Measurements from ENCODE around the gene S100A7.
"Not testable (repeated sequence)": the region's sequence is repeated elsewhere in the genome, so short reads cannot be mapped to it uniquely, and the experiment has no call there.

Gene S100A7

DNA sequence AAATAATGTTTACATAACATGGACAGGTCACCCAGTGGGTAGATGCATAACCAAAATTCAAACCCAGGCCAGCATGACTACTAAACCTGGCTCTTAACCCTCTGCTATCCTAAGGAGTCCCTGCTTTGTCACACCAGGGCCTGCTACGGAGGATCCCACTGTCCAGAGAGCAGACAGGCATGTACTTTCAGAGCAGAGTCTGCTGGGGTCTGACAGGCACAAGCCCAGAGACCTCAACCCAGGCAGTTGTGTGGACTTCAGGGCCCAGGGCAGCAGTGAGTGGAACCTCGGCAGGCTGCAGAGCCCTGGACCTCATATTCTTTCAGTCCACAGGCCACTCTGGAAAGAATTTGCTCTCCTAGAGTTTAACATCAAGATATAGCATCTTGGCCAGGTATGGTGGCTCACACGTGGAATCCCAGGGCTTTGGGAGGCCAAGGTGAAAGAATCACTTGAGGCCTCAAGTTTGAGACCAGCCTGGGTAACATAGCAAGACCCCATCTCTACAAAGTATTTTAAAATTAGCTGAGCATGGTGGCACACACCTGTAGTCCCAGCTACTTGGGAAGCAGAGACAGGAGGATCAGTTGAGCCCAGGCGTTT is 16.1 kb upstream of the S100A7 start:
- DNase-seq (ENCODE audit: low read depth in 3 of 3), result no peak

DNA sequence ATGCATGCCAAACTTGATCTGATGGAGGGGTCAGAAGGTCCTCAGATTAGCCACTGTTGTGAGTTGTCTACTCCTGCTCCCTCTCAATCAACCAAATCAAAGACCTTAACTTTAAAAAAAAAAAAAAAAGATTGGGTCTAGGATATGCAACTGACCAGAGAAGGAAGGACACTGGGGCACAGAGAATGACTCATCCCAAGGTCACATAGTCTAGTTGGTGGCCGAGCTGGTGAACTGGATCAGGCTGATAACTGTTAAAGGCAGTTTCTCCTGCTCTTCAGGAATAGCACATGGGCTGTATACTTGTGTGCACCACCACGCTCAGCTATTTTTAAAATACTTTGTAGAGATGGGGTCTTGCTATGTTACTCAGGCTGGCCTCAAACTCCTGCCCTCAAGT is 14.8 kb upstream of the S100A7 start:
- DNase-seq (ENCODE audit: low read depth in 3 of 3), result no peak

DNA sequence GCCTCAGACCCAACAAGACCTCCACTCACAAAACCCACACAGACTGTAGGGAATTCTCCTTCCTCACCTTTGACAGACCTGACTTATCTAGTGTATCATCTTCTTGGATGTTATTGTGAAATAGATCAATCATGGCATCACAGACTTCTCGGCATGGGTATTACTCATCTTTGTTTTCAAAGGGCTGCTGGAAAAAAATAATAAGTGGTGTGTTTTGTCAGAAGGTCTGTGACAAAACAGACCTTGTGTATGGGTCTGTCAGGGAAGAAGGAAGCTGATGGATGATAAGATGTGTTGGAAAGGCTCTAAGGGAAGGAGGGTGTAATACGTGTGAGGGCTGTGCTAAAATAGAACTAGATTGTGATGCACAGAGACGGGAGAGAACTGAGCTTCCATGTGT is 13.9 kb upstream of the S100A7 start:
- no peak for DNase-seq (ENCODE audit: low read depth in 3 of 3)

DNA sequence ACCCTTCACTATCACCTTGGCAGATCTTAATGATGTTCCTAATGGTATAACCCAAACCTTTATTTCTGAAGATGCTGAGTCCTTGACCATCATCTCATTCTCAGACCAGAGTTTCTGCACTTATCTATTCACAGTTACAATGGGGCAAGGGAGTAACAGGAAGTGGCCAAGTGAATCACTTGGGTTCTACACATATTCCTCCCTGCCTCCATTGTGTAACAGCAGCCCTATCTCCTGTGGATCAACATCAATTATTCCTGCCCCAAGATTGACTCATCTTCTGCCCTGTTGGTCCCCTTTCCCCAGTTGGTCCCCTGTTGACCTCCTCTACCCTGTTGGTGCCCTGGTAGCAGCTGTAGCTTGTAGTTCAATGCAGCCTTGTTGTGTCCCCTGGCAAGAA is 10.3 kb upstream of the S100A7 start:
- no peak for DNase-seq (ENCODE audit: low read depth in 3 of 3)

DNA sequence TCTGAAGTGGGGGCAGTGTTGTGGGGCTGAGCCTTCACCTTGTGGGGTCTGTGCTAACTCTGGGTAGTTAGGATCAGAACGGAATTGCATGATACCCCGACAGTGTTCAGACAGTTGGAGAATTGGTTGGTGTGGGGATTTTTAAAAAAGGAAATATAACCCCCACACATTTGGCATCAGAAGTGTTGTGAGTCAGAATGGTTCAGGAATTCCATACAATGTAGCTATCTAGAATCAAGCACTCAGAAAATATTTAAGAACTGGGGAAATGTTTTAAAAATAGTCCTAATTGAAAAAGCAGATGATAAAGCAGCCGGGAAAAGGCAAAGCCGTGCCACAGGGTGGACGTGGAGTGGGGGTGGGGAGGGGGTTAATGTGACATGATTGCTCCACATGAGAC is 6.5 kb upstream of the S100A7 start:
- DNase-seq (ENCODE audit: low read depth in 3 of 3), result no peak

DNA sequence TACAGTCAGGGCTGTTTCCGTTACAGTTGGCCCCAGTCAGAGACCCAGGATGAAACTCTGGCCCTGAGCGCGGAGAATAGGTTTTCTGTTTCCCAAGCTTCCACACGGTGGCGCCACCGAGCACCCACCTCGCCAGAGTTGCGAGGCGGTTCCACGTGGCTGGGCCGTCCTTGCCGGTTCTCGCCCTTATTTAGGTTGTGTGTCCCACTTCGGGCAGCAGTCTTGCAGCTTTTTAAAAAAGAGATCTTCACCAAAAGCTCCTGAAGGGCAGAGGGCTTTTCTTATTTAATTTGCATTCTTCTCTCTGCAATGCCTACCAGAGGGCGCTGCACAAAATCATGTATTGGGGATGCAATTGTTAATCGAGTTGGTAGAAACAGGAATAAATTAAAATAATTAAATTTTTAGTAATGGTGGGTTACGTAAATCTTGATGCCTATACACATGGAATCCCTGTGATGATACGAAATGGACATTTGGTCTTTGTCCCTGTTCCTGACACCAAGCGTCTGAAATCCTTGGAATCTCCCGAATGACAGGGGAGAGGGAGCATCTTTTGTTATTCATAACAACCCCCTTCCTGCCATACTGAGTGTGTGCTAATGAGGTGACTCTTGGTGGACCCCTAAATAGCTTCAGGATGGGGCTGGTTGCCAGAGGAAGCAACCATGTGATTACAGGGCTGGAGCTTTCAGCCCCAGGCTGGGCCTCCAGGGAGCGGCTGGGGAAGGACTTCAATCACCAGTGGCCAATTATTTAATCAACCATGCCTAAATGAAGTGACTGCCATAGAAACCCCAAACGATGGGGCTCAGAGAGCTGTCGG is 5.6 kb upstream of the S100A7 start:
- DNase-seq (ENCODE audit: low read depth in 3 of 3), result peak; percentile 32 to 67 (median 39)

DNA sequence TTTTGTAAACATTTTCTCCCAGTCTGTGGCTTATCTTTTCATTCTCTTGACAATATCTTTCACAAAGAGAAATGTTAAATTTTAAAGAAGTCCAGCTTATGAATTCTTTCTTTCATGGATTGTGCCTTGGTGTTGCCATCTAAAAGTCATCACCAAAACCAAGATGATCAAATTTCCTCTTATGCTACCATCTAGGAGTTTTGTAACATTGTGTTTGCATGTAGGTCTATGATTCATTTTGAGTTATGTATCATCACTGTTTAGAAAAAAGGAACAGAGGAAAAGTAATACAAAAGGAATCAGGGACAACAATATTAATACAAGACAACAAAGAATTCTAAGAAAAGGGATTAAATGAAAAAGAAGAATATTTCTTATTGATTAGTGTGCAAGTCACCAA is 2.3 kb upstream of the S100A7 start:
- not testable (repeated sequence) for DNase-seq (ENCODE audit: low read depth in 3 of 3)

DNA sequence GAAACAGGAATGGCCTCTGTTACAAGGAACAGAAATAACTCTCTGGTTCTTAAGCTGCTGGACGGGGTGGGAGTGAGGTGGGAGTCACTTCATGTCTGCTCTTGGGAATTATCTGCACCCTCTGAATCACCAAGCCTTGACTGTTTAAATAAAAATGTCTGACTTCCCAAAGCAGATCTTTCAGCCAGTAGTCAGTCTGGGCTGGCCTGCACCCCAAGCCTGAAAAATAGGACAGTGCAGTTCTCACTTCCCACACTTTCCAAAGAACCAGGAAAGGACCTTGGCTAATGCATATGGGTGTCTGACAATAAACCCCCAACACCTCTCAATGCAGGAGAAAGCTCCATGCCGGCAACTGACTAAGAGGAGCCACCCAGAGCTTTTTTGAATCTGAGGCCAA is 796 bp downstream of the S100A7 start:
- DNase-seq (ENCODE audit: low read depth in 3 of 3), result no peak

DNA sequence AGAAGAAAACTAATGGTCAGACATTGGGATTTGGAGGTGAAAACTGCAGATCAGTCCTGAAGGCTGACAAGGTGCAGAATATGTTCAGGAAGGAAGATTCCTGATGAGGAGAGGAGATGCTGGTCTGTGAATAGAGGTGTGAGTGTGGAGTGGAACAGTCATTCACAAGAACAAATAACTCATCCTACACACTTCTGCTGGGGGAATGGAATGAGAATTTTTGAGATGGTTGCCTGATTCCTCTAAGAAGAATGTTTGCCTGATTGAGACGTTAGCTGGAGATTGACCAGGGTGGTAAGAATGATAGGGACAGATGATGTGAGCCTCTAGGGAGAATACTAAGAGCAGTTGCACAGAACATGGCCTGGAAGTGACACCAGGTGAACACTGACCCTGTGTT is 4.1 kb downstream of the S100A7 start:
- no peak for DNase-seq (ENCODE audit: low read depth in 3 of 3)

DNA sequence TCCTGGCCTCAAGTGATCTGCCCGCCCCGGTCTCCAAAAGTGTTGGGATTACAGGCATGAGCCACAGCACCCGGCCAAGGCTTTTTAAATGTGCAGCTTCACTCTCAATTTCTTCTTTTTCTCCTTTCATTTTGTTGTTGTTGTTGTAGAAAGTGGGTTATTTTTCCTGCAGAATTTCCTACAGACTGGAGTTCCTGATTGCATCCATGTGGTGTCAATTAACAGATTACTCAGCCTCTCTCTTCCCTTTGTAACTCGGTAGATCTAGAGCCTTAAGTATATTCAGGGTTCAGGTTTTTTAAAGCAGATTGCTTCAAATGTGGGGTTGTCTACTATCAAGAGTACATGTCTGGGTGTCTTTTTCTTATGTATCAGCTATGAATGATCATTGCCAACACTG is 11.6 kb downstream of the S100A7 start:
- not testable (repeated sequence) for DNase-seq (ENCODE audit: low read depth in 3 of 3)

DNA sequence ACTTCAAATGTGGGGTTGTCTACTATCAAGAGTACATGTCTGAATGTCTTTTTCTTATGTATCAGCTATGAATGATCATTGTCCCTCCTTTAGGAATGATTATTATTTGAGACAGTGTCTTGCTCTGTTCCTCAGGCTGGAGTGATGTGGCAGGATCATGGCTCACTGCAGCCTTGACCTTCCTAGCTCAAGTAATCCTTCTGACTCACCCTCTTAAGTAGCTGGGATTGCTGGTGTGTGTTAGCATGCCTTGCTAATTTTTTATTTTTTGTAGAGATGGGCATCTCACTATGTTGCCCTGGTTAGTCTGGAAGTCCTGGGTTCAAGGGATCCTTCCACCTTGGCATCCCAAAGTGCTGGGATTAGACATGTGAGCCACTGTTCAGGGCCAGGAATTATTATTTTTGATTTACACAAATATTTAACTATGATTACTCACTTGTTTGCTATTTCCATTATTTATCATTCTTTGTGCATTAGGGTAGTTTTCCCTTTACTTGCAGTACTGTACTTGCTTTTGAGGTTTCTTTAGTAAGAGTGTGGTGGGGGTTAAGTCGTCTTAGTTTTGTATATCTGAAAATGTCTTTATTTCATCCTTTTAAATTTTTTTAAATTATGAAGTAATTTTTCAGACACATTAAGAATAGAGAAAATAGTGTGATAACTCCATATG is 12.8 kb downstream of the S100A7 start:
- no peak for DNase-seq (ENCODE audit: low read depth in 3 of 3)

DNA sequence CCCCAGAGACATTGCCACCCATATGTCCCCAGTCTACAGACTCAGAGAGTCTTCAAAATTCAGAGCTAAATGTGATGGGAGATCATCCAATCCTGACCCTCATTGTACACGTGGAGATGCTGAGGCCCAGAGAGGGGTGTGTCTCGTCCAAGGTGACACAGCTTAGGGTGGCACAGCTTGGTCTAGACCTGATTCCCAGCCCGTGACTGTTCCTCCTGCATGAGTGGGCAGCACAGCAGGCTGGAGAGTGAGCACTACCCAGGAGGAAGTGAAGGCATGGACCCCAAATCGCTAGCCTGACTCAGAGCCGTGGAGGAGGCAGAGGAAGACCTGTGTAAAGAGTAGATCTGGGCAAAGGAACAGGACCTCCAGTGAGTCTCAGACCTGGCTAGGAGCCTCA is 16.4 kb downstream of the S100A7 start:
- no peak for DNase-seq (ENCODE audit: low read depth in 3 of 3)

DNA sequence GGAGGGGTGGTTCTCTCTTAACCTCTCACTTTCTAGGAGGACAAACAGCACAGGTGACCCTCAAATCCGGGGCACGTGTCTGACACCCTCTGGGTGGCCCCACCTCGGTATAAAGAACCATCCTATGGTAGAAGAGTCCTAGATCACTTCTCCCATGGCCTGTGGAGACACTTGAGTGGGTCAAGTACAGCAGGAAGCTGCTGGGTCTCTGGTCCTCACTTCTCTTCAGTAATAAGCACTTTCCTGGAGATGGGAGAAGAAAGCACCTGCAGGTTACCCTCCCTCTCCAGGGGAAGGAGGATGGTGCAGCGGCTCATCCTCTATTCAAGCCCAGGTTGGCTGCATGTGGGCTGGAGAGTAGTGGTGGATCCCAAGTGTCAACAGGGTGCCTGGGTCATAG is 17.0 kb downstream of the S100A7 start:
- no peak for DNase-seq (ENCODE audit: low read depth in 3 of 3)

DNA sequence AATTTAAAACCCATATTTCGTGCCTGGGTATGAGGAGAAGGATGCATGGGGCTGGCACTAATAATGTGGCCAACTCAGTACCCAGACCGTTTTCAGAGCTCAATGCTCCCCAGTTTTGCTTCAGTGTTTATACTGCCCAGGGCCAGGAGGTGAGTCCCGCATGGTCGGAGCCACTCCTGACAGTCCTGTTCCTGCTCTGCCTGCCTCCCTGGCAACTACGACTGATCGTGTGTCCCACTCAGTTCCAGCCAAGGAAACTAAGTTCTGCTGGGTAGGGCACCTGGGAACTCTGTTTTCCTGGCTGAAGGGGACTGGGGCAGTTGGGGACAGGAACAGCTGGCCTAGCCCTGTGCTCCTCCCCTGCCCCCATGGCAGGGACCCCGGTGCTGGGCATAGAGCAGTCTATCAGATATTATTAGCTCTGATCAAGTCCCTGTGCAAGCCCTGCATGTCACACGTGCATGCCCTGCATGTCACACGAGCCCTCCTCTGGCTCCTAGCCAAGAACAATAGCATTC is 19.2 kb downstream of the S100A7 start:
- no peak for DNase-seq (ENCODE audit: low read depth in 3 of 3)

DNA sequence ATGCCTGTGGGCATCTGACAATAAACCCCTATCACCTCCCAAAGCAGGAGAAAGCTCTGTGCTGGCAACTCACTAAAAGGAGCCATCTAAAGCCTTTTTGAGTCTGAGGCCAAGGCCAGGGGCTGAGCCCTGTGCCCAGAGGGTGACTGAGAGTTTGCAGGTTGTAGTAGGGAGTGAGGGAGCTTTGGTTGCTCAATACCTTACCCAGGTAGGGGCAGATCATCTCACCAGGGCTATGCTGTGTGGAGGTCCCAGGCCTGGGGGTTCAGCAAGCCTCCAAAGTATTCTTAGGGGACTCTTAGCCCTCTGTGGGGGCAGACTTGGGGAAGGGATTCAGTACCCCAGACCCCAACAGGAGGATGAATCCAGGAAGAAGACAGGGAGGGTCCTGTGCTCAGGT is 21.2 kb downstream of the S100A7 start:
- DNase-seq (ENCODE audit: low read depth in 3 of 3), result no peak

DNA sequence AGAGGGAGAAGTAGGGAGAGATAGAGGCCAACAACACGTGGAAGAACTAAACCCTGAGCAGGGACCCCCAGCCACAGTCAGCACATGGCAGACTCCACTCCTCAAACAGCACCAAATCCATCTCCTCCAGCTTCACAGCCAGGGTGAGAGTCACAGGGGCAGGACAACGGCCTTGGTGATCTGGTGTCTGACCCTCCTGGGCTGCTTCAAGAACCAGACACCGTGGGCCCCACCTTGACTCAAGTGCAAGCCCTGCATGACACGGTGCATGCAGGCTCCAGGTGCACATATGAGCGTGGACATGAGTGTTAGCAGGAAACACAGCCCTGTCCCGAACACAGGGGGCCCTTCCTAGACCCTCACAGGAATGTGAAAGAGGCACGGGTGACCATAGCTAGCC is 21.9 kb downstream of the S100A7 start:
- no peak for DNase-seq (ENCODE audit: low read depth in 3 of 3)

DNA sequence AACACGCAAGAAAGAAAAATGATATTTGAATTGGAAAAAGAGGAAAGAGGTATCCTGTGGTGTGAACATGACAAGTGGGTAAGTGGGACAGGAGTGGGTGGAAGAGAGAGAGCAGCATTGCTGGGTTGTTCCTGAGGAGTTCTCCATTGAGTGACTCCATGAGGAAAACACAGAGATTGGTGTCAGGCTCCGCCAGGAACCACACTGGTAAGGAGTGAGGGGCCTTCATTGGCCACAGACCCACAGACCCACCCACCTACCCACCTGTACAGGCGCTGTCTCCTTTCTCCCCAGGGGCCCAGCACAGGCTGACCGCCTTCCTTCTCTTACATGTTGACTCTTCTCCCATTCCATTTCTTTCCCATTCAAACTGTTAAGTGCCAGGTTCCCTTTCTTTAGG is 23.2 kb downstream of the S100A7 start:
- DNase-seq (ENCODE audit: low read depth in 3 of 3), result no peak

DNA sequence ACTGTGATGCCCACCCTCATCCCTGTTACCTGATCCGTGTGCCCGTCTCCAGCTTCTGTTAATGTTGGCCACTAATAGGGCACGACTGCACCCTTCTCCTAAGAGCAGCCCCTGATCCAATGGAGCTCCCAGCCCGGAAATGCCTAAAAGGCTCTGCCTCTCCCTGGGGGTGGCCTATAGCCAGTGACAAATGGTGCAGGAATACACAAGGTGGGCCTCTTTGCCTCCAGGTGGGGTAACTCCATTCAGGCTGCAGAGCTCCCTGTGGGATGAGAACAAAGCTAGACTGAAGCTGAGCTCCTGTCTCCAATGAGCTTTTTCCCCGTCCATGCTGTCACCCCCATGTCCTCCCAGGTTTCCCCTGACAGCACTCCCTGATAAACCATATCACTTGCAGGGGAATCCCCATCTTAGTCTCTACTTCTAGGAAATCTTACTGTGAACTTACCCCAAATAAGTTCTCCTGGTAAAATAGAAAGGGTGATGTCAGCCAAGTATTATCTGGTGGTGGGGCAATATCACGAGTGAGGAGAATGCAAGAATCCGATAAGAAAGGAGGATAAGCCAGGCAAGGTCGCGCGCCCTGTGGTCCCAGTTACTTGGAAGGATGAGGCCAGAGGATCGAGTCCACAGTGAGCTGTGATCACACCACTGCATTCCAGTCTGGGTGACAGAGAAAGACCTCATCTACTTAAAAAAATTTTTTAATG is 25.6 kb downstream of the S100A7 start:
- no peak for DNase-seq (ENCODE audit: low read depth in 3 of 3)

DNA sequence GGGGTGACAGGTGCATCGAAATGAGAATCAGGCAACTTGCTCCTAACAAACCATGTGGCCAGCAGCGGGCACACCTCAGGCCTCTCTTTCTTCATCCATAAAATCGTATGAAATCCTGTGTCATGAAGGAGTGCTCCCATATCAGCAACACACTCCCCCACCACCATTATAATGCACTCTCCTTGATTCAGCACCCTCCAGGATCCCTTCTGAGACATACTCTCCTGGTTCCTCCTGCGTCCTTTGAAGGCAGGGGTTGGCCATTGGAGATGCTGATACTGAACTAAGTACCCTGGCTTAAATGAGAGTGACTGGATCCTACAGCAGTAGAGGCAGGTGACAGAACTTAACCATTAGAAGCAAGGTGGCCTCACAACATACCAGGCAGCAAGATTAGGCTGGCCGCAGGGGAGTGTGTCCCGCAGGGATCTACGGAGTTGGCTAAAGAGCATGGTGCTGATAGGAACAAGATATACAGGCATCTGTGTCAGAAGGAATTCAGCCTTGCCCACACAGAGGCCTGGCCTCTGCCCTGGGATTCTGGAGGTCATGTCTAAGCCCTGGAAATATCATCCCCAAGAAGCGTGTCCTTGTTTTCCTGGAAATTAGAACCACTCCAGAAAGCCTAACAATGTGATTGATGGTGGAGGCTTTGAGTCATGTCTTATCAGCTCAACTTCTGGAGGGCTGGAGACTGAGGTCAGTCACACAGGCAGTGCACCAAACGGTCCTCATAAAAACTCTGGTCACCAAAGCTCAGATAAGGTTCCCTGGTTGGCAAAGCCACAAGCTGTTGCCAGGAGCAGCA is 27.4 kb downstream of the S100A7 start:
- no peak for DNase-seq (ENCODE audit: low read depth in 3 of 3)

DNA sequence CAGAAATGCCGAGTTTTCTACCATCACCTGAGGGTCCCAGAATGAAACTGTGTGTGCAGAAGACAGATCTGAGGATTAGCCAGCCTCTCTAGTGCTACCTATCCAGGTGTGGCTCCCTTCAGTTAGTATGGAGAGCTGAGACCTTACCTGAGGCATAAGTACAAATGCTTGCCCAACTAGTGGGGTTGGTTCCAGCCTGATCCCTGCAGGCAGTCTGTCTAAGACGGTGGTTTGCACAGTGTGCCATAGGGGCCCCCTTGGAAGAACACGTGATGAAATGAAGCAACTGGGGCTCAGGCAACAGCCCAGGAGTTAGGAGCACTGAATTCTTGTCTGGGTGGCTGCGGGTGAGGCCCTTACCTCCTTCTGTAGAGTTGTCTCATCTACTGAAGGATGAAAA is 28.5 kb downstream of the S100A7 start:
- no peak for DNase-seq (ENCODE audit: low read depth in 3 of 3)

DNA sequence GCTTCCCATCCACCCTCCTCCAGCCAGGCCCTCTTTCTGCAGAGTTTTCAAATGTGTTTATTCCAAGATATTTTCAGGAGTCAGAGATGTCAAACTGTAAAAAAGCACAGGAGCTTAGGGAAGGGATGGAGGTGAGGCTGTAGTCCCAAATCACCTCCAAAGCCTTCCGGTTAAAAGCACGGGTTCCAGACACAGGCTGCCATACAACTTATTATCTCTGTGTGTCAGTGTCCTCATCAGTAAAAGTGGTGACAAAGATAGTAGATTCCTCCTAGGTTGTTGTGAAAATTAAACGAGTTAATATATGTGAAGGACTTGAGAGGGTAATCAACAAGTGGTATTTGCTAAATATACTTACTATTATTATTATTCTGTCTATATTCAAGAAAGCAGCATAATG is 29.0 kb downstream of the S100A7 start:
- DNase-seq (ENCODE audit: low read depth in 3 of 3), result no peak

Measured in stimulated activated CD4-positive, alpha-beta T cell treated with anti-CD3 and anti-CD28 coated beads, TNF-alpha, amount 100 ng/mL, for 24 hours (primary cell).